ENCODE data around the gene SH2D4B. TPM values are rescaled to one million over a fixed set of nuclear protein-coding genes. Genes with fewer than 3 reads are reported as not detected.
"Not testable (repeated sequence)": the region's sequence is repeated elsewhere in the genome, so short reads cannot be mapped to it uniquely, and the experiment has no call there.

Gene SH2D4B
- total RNA-seq, 2 donors from 2014 or later: not detected

DNA sequence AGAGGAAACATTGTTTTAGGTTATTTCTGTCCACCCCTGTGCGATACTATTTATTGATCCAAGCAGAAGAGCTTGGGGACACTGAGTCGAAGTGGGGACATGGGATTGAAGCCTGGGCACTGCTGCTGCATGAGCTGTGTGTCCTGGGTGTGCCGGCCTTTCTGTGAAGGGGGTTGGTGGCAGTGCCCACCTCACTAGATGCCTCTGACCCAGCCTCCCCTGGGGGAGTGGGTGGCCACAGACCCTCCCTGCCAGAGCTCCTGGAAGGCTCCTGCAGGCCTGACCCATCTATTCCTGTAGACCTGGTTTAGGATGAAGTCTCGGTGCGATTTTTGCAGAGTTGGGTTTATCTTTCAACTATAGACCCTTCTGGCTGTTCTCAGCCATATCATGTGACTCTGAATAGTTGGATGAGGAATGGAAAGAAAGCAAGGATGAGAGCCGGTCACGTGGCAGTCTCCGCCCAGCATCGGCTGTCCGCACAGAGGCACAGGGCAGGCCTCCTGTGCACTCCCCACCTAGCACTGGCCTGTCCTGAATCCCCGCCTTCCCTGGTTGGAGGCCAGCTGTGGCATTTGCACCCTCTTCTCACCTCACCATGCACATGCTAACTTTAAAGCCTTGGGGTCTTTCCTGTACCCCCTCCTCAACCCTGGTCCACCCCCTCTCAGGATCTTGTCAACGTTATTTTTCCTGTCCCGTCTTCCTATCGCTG is 17.6 kb upstream of the SH2D4B start:
- no peak for ATAC-seq
- intact Hi-C loops (cut with DNase I, micrococcal nuclease): no loop called here
- peak in 1 of 2 donors; percentile 19 for DNase-seq

GRCh38 chr10:80520661-80521470 is 16.8 kb upstream of the SH2D4B start:
- intact Hi-C loops (cut with DNase I, micrococcal nuclease): no loop called here
- no peak for ATAC-seq

DNA sequence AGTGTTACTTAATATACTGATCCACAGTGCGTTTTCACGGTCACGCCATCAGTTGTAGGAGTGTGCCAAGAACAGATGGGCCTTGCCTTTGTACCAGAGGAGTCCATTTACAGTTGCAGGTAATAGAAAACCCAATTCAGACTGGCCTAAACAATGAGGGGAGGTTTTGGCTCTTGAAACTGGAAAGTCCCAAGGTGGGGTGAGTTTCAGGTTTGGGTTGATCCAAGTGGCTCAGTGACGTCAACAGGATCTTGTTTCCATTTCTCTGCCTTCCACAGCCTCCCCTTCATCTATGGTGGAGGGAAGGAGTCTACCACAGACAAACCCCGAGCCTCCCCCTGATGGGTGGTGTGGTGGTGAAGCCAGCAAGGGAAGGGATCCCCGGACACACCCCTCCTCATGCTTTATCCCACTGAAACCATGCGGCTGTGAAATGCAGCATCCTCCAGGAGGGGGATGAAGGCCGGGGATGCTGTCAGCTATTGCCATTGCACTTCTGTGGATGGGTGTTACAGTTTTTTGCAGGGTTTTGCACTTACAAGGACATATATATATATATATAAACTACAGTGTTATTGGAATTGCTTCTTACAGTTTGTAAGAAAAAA is 14.8 kb upstream of the SH2D4B start:
- intact Hi-C loops (cut with DNase I, micrococcal nuclease): no loop called here
- DNase-seq: no peak
- ATAC-seq: peak; percentile 18

More at GRCh38 chr10:80520661-80521470, 16.8 kb upstream of the SH2D4B start:
- peak in 1 of 2 donors; percentile 16 for DNase-seq

DNA sequence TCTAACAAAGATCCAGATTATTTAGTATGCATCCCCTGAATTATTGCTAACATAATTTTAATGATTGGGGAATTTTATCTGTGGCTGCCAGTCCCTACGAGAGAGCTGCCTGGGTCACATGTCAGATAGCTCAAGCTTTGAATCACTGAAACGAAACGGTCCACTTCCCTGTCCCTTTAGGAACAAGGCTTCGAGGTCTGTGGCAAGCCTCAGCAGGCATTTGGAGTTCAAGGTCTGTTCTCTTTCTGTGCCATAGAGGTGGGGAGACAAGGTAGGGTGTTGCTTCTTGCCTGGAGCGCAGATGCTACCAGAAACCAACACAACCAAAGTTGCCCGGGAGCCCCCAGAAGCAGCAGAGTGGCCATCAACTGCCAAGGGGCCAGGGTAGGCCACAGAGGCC is 13.9 kb upstream of the SH2D4B start:
- ATAC-seq (peak; percentile 9), DNase-seq (no peak)
- intact Hi-C loops (cut with DNase I, micrococcal nuclease): no loop called here

DNA sequence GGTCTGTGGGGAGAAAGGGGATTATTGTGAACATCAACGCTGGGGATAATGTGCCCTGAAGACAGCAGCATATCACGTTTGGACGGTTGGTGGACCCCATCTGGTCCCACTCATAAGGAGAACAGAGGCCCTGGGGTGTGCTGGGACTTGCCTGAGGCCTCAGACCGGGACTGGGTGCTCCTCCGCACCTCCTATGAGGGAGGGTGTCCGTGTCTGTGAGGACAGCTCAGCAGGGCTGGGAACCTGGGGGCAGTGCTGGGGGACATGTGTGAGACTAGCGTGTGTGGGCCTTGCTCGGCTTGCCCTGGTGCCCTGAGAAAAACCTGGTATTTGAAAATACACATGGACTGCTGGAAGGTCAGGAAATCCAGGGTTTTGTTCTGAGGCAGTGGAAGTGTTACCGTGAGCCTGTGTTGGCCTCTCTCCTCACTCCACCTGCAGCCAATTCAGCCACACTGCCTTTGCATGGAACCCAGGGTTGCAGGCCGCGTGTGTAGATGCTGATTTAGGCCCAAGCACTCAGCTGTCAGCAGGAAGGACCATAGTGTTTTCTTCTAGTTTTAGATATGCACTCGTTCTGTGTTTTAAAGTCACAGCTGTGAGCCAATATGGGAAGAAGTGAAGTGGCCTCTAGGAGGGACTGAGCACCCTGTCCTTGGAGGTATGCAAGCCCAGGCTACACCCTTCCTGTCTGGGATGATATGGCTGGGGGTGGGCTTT is 13.4 kb upstream of the SH2D4B start:
- peak; percentile 20 for ATAC-seq
- intact Hi-C loops (cut with DNase I, micrococcal nuclease): no loop called here
- no peak for DNase-seq

DNA sequence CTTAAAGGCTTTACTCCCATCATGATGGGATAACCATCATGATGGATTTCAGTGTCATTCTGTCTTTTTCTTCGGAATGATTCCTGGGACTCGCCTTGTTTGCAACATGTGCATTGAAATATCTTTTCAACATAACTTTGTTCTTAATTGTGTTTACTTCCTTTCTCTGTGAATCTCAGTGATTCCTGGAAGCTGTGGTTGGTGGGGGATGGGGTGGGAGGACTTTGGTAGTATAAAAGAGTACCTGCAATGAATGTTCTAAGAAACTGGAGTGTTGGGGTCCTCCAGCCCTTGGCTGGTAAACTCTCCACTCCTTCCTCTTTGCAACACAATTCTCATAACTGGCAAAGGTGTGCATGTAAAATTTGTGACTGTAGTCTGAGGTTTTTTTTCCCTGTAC is 11.5 kb upstream of the SH2D4B start:
- no peak for ATAC-seq
- intact Hi-C loops (cut with DNase I, micrococcal nuclease): no loop called here

GRCh38 chr10:80526742-80527141 is 11.0 kb upstream of the SH2D4B start:
- DNase-seq: no peak
- intact Hi-C loops (cut with DNase I, micrococcal nuclease): no loop called here
- no peak for ATAC-seq

More for the DNA sequence above, 11.5 kb upstream of the SH2D4B start:
- DNase-seq: no peak

DNA sequence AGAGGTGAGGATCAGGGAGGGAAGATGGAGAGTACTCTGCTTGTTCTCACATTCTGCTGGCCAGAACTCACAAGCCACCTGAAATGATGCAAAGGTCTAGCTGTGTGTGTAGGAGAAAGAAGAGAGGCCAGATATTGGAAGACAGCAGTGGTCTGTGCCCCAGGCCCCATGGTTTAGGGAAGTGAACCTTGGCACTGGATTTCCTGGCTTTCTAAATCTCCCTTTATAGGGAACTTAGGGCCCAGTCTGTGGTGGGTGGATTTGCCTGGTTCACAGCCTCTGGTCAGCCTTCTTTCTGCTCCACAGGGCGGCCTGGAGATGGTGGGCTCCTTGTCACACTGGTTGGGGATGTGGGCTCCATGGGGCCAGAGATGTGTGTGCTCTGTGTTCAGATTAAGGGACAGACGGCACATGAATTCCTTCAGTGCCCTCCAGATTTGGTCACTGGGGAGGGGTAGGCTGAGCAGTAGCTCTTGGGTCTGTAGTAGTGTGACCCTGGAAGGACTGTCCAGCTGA is 9.5 kb upstream of the SH2D4B start:
- intact Hi-C loops (cut with DNase I, micrococcal nuclease): no loop called here
- ATAC-seq: no peak
- no peak for DNase-seq

GRCh38 chr10:80528901-80529300 is 8.8 kb upstream of the SH2D4B start:
- intact Hi-C loops (cut with DNase I, micrococcal nuclease): no loop called here
- ATAC-seq (no peak), DNase-seq (no peak)

DNA sequence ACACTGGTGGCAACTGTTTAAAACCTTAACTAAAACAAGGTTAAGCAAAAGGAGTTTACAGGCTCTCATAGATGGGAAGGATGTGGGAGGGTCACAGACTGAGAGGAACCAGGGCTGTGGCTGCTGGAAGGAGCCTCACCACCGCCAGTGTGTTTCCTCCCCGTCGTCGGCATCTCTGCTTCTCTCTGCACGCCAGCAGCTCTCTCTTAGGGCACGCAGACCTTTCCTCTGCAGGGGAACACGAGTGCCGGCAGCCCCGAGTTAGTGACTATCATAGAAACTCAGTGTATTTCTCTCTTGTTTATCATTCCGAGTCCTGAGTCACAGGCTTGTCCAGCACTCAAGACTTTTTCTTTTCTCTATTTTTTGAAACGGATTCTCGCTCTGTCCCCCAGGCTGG is 8.1 kb upstream of the SH2D4B start:
- intact Hi-C loops (cut with DNase I, micrococcal nuclease): no loop called here
- ATAC-seq (no peak), DNase-seq (no peak)

DNA sequence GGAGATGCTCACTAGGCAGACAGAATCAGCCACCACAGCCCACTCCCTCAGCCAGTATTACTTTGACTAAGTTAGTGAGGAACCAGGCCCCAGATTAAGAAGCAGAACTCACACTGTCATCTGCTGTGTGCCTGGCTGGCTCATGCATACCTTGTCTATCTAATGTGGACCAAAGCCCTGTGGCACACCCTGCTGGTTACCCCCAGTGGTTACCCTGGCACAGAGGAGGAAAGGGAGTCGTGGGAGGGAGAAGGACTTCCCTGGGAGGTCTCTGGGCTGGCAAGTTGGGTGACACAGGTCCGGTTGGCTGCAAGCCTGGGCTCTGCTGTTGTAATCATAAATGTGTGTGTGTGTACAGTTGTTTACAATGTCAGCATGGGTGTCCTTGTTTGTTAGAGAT is 7.5 kb upstream of the SH2D4B start:
- DNase-seq: peak in 1 of 2 donors; percentile 41
- peak; percentile 81 for ATAC-seq
- intact Hi-C loops (cut with DNase I, micrococcal nuclease): no loop called here

GRCh38 chr10:80530816-80531215 is 6.9 kb upstream of the SH2D4B start:
- intact Hi-C loops (cut with DNase I, micrococcal nuclease): no loop called here
- DNase-seq: no peak
- no peak for ATAC-seq

- intact Hi-C loops (cut with DNase I, micrococcal nuclease): no loop called here
- DNase-seq: peak in 1 of 2 donors; percentile 19
- no peak for ATAC-seq
Measured at GRCh38 chr10:80532571-80532970, 5.1 kb upstream of the SH2D4B start.

GRCh38 chr10:80534059-80534458 is 3.6 kb upstream of the SH2D4B start:
- ATAC-seq; DNase-seq; intact Hi-C loops (cut with DNase I, micrococcal nuclease): not testable (repeated sequence)

GRCh38 chr10:80534646-80535045 is 3.1 kb upstream of the SH2D4B start:
- DNase-seq; ATAC-seq; intact Hi-C loops (cut with DNase I, micrococcal nuclease): not testable (repeated sequence)

DNA sequence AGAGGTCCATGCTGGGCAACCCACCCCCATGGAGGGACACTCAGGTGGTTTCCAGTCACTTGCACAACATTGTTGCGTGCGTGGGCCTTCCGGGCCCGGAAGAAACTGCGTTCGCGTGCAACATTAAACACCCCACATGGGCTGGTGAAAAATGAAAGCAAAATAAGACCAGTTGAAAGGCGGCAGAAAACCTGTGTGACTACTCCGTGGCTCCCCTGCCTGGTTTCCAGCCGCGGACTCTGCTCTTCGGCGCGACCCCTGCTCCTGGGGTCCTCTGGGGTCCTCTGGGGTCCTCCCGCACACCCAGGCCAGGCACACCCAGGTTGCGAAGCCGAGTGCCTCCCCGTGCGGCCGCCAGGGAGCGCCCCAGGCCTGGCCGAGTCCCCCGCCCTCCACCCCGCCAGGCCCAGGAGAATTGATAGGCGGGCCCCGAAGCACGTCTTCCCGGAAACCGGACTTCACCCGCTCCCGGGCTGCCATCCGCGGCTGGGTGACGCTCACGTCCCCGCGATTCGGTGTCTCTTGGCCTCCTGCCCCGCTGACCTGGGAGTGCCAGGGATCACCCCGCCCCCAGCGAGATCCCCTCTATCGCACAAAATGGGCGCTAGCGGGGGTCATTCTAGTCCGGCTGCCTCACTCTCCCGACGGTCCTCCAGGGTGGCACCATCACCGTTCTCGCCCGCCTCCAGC is 1.9 kb upstream of the SH2D4B start:
- DNase-seq: peak; percentile 83 to 87
- ATAC-seq: peak; percentile 95
- intact Hi-C loops (cut with DNase I, micrococcal nuclease): no loop called here

GRCh38 chr10:80536361-80536835 is 1.3 kb upstream of the SH2D4B start:
- DNase-seq (peak in 1 of 2 donors; percentile 27), ATAC-seq (peak; percentile 10)
- intact Hi-C loops (cut with DNase I, micrococcal nuclease): no loop called here

GRCh38 chr10:80537086-80537735 is 491 bp upstream of the SH2D4B start:
- DNase-seq: peak in 1 of 2 donors; percentile 5
- intact Hi-C loops (cut with DNase I, micrococcal nuclease): no loop called here
- no peak for ATAC-seq
